PC-3 (cell line): ENCODE results near the gene AGPAT3. TPM values are rescaled to one million over a fixed set of nuclear protein-coding genes. Genes with fewer than 3 reads are reported as not detected.

ENCODE experiments used
- ATAC-seq: fragments of 200-7000 bp; cut with Tn5 transposase; 2 replicates; pipeline ENCODE4 v1.9.1; 2020; ENCODE audit warnings: mild to moderate bottlenecking, moderate library complexity
- BruUV-seq: library from RNA; stranded (reverse); fragments of 400-500 nt; replicated peaks from 2 replicates; lab custom pipeline; 2021; lab: Mats Ljungman, UMichigan
- CTCF ChIA-PET: fragments of 300-600 bp; sonication (Branson Sonifier 250); formaldehyde crosslinking; loops from one replicate; lab custom pipeline; 2022; ENCODE audit warnings: antibody characterized with exemption; lab: Charles Lee
- POLR2A ChIA-PET: fragments of 300-600 bp; sonication (Branson Sonifier 250); formaldehyde crosslinking; loops from one replicate; lab custom pipeline; 2022; ENCODE audit warnings: antibody characterized with exemption; ENCODE audit not compliant: unreplicated experiment; lab: Charles Lee
- DNase-seq: peaks from one replicate; pipeline ENCODE4 v3.0.0-alpha.2; 2015
- H2AFZ ChIP-seq: fragments of 300-600 bp; sonication (generic); 2 replicates; pipeline ENCODE4 v1.6.0; 2016; ENCODE audit warnings: antibody characterized with exemption, low read length
- H3F3A ChIP-seq: fragments of 300-600 bp; sonication (generic); one replicate; pipeline ENCODE4 v1.6.0; 2017; ENCODE audit warnings: antibody characterized with exemption, low read length, control low read depth, mild to moderate bottlenecking; ENCODE audit not compliant: unreplicated experiment
- H3K27ac ChIP-seq: fragments of 300-600 bp; sonication (generic); 2 replicates; pipeline ENCODE4 v1.5.1; 2016; ENCODE audit warnings: mild to moderate bottlenecking, low read length
- H3K27me3 ChIP-seq: fragments of 300-600 bp; sonication (generic); 2 replicates; pipeline ENCODE4 v1.6.1; 2016; ENCODE audit warnings: low read length, mixed read lengths
- H3K36me3 ChIP-seq: fragments of 300-600 bp; sonication (generic); 2 replicates; pipeline ENCODE4 v1.6.1; 2016; ENCODE audit warnings: low read depth, mixed run types, low read length, mixed read lengths
- H3K4me1 ChIP-seq: fragments of 300-600 bp; sonication (generic); 2 replicates; pipeline ENCODE4 v1.5.1; 2016; ENCODE audit warnings: low read length; ENCODE audit not compliant: insufficient read depth
- H3K4me2 ChIP-seq: fragments of 300-600 bp; sonication (generic); 2 replicates; pipeline ENCODE4 v1.6.0; 2016; ENCODE audit warnings: low read length
- H3K4me3 ChIP-seq: fragments of 300-600 bp; sonication (generic); 2 replicates; pipeline ENCODE4 v1.5.1; 2016; ENCODE audit warnings: mild to moderate bottlenecking, low read length, mixed read lengths
- H3K79me2 ChIP-seq: fragments of 300-600 bp; sonication (generic); 2 replicates; pipeline ENCODE4 v1.6.1; 2017; ENCODE audit warnings: low read length, mixed read lengths
- H3K9ac ChIP-seq: fragments of 300-600 bp; sonication (generic); 2 replicates; pipeline ENCODE4 v1.6.0; 2016; ENCODE audit warnings: mild to moderate bottlenecking, low read length
- H3K9me2 ChIP-seq: fragments of 300-600 bp; sonication (generic); replicated peaks from 2 replicates; pipeline ENCODE4 v1.6.1; 2016; ENCODE audit warnings: mixed run types, low read length, mixed read lengths
- H3K9me3 ChIP-seq: fragments of 300-600 bp; sonication (generic); 2 replicates; pipeline ENCODE4 v1.6.1; 2016; ENCODE audit warnings: low read length, mixed read lengths
- H4K20me1 ChIP-seq: fragments of 300-600 bp; sonication (generic); 2 replicates; pipeline ENCODE4 v1.6.1; 2016; ENCODE audit warnings: low read length, mixed read lengths
- CTCF ChIP-seq: fragments of 300-600 bp; sonication (generic); conservative IDR thresholded peaks from 2 replicates; pipeline ENCODE4 v1.5.1; 2017; ENCODE audit warnings: antibody characterized with exemption, low read depth, mild to moderate bottlenecking, low read length
- EZH2 ChIP-seq: fragments of 300-600 bp; sonication (generic); IDR thresholded peaks from one replicate; pipeline ENCODE4 v1.6.1; 2017; ENCODE audit warnings: antibody characterized with exemption, mild to moderate bottlenecking, low read length; ENCODE audit not compliant: unreplicated experiment
- EZH2phosphoT487 ChIP-seq: fragments of 300-600 bp; sonication (generic); IDR thresholded peaks from 2 replicates; pipeline ENCODE4 v1.6.1; 2018; ENCODE audit warnings: mild to moderate bottlenecking, antibody characterized with exemption, low read length, borderline replicate concordance
- intact Hi-C: fragments of 100-400 bp; cut with micrococcal nuclease; formaldehyde crosslinking; loops from 2 replicates; pipeline ENCODE4 v1.9.0; 2023
- total RNA-seq: library from RNA; depleted of rRNA; stranded (reverse); fragments of >200 nt; gene quantifications from 2 replicates; pipeline ENCODE4 v1.2.3, GENCODE V29; 2014

AGPAT3 gene
- total RNA-seq, 1 experiment from 2014 or later = 76.1 TPM

GRCh38 chr21:43932005-43932404 lies 67.0 kb downstream of the AGPAT3 start:
- Histone ChIP-seq H3K4me2 (no peak overlapping the region), H3K4me1 (no peaks in the 10 kb centered on the region), H3K9me2 (no peaks in the 10 kb centered on the region), H3K4me3 (no peak overlapping the region), H3K36me3 (no peaks in the 10 kb centered on the region; the same call in none of the 2 replicates), H3K27me3 (no peaks in the 10 kb centered on the region), H3F3A (no peaks in the 10 kb centered on the region), H3K79me2 (no peaks in the 10 kb centered on the region), H3K27ac (no peak overlapping the region), H3K9me3 (no peaks in the 10 kb centered on the region), H3K9ac (no peak overlapping the region), H4K20me1 (no peaks in the 10 kb centered on the region), H2AFZ (no peak overlapping the region)
- ChIA-PET POLR2A (no interaction called here), CTCF (no interaction called here)
- TF ChIP-seq EZH2phosphoT487 (no peak), CTCF (no peak), EZH2 (no peak)
- intact Hi-C loops = no loop called here
- DNase-seq (no peak), ATAC-seq (no peak)
- no TSS peak for BruUV-seq

- Histone ChIP-seq H3K79me2 (no peaks in the 10 kb centered on the region), H3K4me1 (no peaks in the 10 kb centered on the region), H3K36me3 (no peaks in the 10 kb centered on the region; the same call in none of the 2 replicates), H3K27me3 (no peaks in the 10 kb centered on the region), H3K9me3 (no peaks in the 10 kb centered on the region), H3K9ac (no peak overlapping the region), H4K20me1 (no peaks in the 10 kb centered on the region), H3K4me2 (no peak overlapping the region), H3K9me2 (no peaks in the 10 kb centered on the region), H3F3A (no peaks in the 10 kb centered on the region), H3K4me3 (no peak overlapping the region), H3K27ac (no peak overlapping the region), H2AFZ (no peak overlapping the region)
- intact Hi-C loops = no loop called here
- ChIA-PET CTCF (no interaction called here), POLR2A (no interaction called here)
- no TSS peak for BruUV-seq
- ATAC-seq (no peak), DNase-seq (no peak)
- TF ChIP-seq EZH2 (no peak), CTCF (no peak), EZH2phosphoT487 (no peak)
Measured at GRCh38 chr21:43933199-43933598, 68.2 kb downstream of the AGPAT3 start.

GRCh38 chr21:43933680-43934079 lies 68.7 kb downstream of the AGPAT3 start:
- no peak overlapping the region for H3K27ac ChIP-seq
- no TSS peak for BruUV-seq
- H3K27me3 ChIP-seq = no peaks in the 10 kb centered on the region
- ATAC-seq (no peak), DNase-seq (no peak)
- no peak for TF ChIP-seq EZH2phosphoT487
- TF ChIP-seq EZH2 = no peak
- TF ChIP-seq CTCF = no peak
- no peaks in the 10 kb centered on the region; the same call in none of the 2 replicates for H3K36me3 ChIP-seq
- H4K20me1 ChIP-seq = no peaks in the 10 kb centered on the region
- H3F3A ChIP-seq = no peaks in the 10 kb centered on the region
- no peaks in the 10 kb centered on the region for H3K9me2 ChIP-seq
- H3K79me2 ChIP-seq = no peaks in the 10 kb centered on the region
- no peak overlapping the region for H2AFZ ChIP-seq
- no peak overlapping the region for H3K9ac ChIP-seq
- intact Hi-C loops = no loop called here
- H3K4me2 ChIP-seq = no peak overlapping the region
- ChIA-PET POLR2A (no interaction called here), CTCF (no interaction called here)
- H3K4me3 ChIP-seq = no peak overlapping the region
- no peaks in the 10 kb centered on the region for H3K4me1 ChIP-seq
- H3K9me3 ChIP-seq = no peaks in the 10 kb centered on the region
